H1 (cell line): ENCODE results near the gene HS3ST5. TPM values are rescaled to one million over a fixed set of nuclear protein-coding genes. Genes with fewer than 3 reads are reported as not detected.

Source experiments
- CTCF ChIA-PET: fragments of 300-600 bp; sonication (Branson Sonifier 250); formaldehyde crosslinking; loops from one replicate; lab custom pipeline; 2021; ENCODE audit not compliant: partially characterized antibody; lab: Charles Lee
- POLR2A ChIA-PET: fragments of 300-600 bp; sonication (Branson Sonifier 250); formaldehyde crosslinking; loops from one replicate; lab custom pipeline; 2021; ENCODE audit warnings: inconsistent platforms; ENCODE audit not compliant: partially characterized antibody; lab: Charles Lee
- DNase-seq, 2 experiments: peaks; one replicate each; pipeline versions ENCODE4 v3.0.0 to v3.0.0-alpha.2; 2010 to 2022; ENCODE audit warnings: low spot score in 2 of 2, low read depth in 1 of 2, mixed read lengths in 1 of 2
- FAIRE-seq: peaks from 2 replicates; lab custom pipeline; 2011; peaks lifted over from hg19 to GRCh38; lab: Jason Lieb, UNC
- H2AFZ ChIP-seq: 2 replicates; pipeline ENCODE4 v1.8.1; 2012; ENCODE audit warnings: low read length, inconsistent platforms
- H2AK5ac ChIP-seq: 2 replicates; pipeline ENCODE4 v1.6.1; 2013; ENCODE audit warnings: low read depth, low read length
- H2BK120ac ChIP-seq: replicated peaks from 2 replicates; pipeline ENCODE3; 2013; ENCODE audit warnings: low read depth, low read length, inconsistent platforms
- H2BK12ac ChIP-seq: 2 replicates; pipeline ENCODE4 v1.6.1; 2013; ENCODE audit warnings: low read depth, low read length
- H2BK15ac ChIP-seq: 2 replicates; pipeline ENCODE4 v1.6.1; 2013; ENCODE audit warnings: low read length
- H2BK20ac ChIP-seq: 2 replicates; pipeline ENCODE4 v1.6.1; 2013; ENCODE audit warnings: low read length
- H2BK5ac ChIP-seq: 2 replicates; pipeline ENCODE4 v1.6.1; 2013; ENCODE audit warnings: low read depth, low read length
- H3K14ac ChIP-seq: 2 replicates; pipeline ENCODE4 v1.6.1; 2013; ENCODE audit warnings: inconsistent platforms; ENCODE audit not compliant: insufficient read length
- H3K18ac ChIP-seq: 2 replicates; pipeline ENCODE4 v1.6.1; 2013; ENCODE audit warnings: low read length; ENCODE audit errors: extremely low read depth
- H3K23ac ChIP-seq: 2 replicates; pipeline ENCODE4 v1.6.1; 2013; ENCODE audit warnings: inconsistent platforms; ENCODE audit not compliant: insufficient read length
- H3K23me2 ChIP-seq: 2 replicates; pipeline ENCODE4 v1.6.1; 2013; ENCODE audit warnings: low read depth, low read length
- H3K27ac ChIP-seq: 2 replicates; pipeline ENCODE4 v1.6.1; 2011; ENCODE audit warnings: low read depth, low read length, inconsistent platforms
- H3K27me3 ChIP-seq, 4 experiments: replicated peaks in 1 of 4; 1 replicate in 1 of 4; 2 replicates in 3 of 4; pipeline versions ENCODE4 v1.6.1 to v1.8.1; 2011 to 2013; ENCODE audit warnings: low read length in 3 of 4, mild to moderate bottlenecking in 3 of 4, inconsistent platforms in 2 of 4, mixed read lengths in 2 of 4, moderate library complexity in 1 of 4; ENCODE audit not compliant: control insufficient read depth in 3 of 4, insufficient read depth in 3 of 4; ENCODE audit errors: extremely low read depth in 1 of 4
- H3K36me3 ChIP-seq, 4 experiments: 2 replicates each; pipeline versions ENCODE4 v1.6.1 to v1.8.1; 2011 to 2013; ENCODE audit warnings: mild to moderate bottlenecking in 4 of 4, low read length in 3 of 4, moderate library complexity in 2 of 4, control low read depth in 1 of 4, inconsistent platforms in 1 of 4; ENCODE audit not compliant: insufficient read depth in 4 of 4, control insufficient read depth in 2 of 4
- H3K4ac ChIP-seq: replicated peaks from 2 replicates; pipeline ENCODE3; 2013; ENCODE audit warnings: low read length, low read depth, mixed read lengths, inconsistent platforms; ENCODE audit not compliant: insufficient read length
- H3K4me1 ChIP-seq, 4 experiments: replicated peaks in 1 of 4; 1 replicate in 1 of 4; 2 replicates in 3 of 4; pipeline versions ENCODE4 v1.6.1 to v1.8.1; 2011 to 2013; ENCODE audit warnings: low read length in 3 of 4, inconsistent platforms in 2 of 4, mixed read lengths in 1 of 4; ENCODE audit not compliant: insufficient read depth in 4 of 4, control insufficient read depth in 3 of 4
- H3K4me2 ChIP-seq, 2 experiments: 2 replicates each; pipeline versions ENCODE4 v1.6.1 to v1.8.1; 2011 to 2013; ENCODE audit warnings: low read depth in 2 of 2, low read length in 2 of 2, control low read depth in 1 of 2, inconsistent platforms in 1 of 2, mild to moderate bottlenecking in 1 of 2; ENCODE audit not compliant: insufficient read depth in 1 of 2
- H3K4me3 ChIP-seq, 4 experiments: fragments of 200-600, 300-600 bp in 1 of 4; sonication (generic), shearing (Covaris generic), sonication (Bioruptor Twin) in 1 of 4; 2 replicates each; pipeline versions ENCODE4 v1.5.1 to v1.8.1; 2011 to 2016; ENCODE audit warnings: low read length in 4 of 4, low read depth in 3 of 4, control low read depth in 2 of 4, inconsistent platforms in 2 of 4, mild to moderate bottlenecking in 2 of 4, mixed read lengths in 1 of 4, moderate library complexity in 1 of 4; ENCODE audit not compliant: insufficient read depth in 2 of 4; ENCODE audit errors: extremely low read depth in 1 of 4
- H3K56ac ChIP-seq: replicated peaks from 2 replicates; pipeline ENCODE3; 2013; ENCODE audit warnings: low read depth, mild to moderate bottlenecking, mixed read lengths, low read length, inconsistent platforms; ENCODE audit not compliant: insufficient read length
- H3K79me1 ChIP-seq: 2 replicates; pipeline ENCODE4 v1.6.1; 2013; ENCODE audit warnings: low read depth, low read length, control low read depth
- H3K79me2 ChIP-seq, 2 experiments: 2 replicates each; pipeline versions ENCODE4 v1.6.1 to v1.8.1; 2012 to 2013; ENCODE audit warnings: low read length in 2 of 2, mild to moderate bottlenecking in 2 of 2, inconsistent platforms in 1 of 2; ENCODE audit not compliant: insufficient read depth in 2 of 2, control insufficient read depth in 1 of 2
- H3K9ac ChIP-seq, 4 experiments: replicated peaks in 1 of 4; 1 replicate in 1 of 4; 2 replicates in 3 of 4; pipeline versions ENCODE4 v1.6.1 to v1.8.1; 2011 to 2013; ENCODE audit warnings: low read depth in 3 of 4, low read length in 3 of 4, control low read depth in 2 of 4, mild to moderate bottlenecking in 2 of 4, moderate library complexity in 2 of 4, inconsistent platforms in 1 of 4; ENCODE audit errors: extremely low read depth in 1 of 4
- H3K9me3 ChIP-seq, 2 experiments: 2 replicates each; pipeline versions ENCODE4 v1.6.1 to v1.8.1; 2012 to 2013; ENCODE audit warnings: mild to moderate bottlenecking in 2 of 2, moderate library complexity in 2 of 2, control low read depth in 1 of 2, inconsistent platforms in 1 of 2, low read depth in 1 of 2, low read length in 1 of 2, mixed read lengths in 1 of 2; ENCODE audit not compliant: insufficient read depth in 2 of 2
- H4K20me1 ChIP-seq, 2 experiments: replicated peaks in 1 of 2; 2 replicates each; pipeline versions ENCODE3 to v1.8.1; 2011 to 2013; ENCODE audit warnings: inconsistent platforms in 2 of 2, low read length in 2 of 2, mild to moderate bottlenecking in 1 of 2; ENCODE audit not compliant: insufficient read depth in 2 of 2, control insufficient read depth in 1 of 2
- H4K5ac ChIP-seq: 2 replicates; pipeline ENCODE4 v1.6.1; 2013; ENCODE audit warnings: low read length, low read depth, mixed read lengths, inconsistent platforms; ENCODE audit not compliant: insufficient read length
- H4K8ac ChIP-seq: 2 replicates; pipeline ENCODE4 v1.8.0; 2013; ENCODE audit warnings: mild to moderate bottlenecking, moderate library complexity, low read length, inconsistent platforms; ENCODE audit not compliant: insufficient read depth; ENCODE audit errors: extremely low read depth
- H4K91ac ChIP-seq: replicated peaks from 2 replicates; pipeline ENCODE3; 2013; ENCODE audit warnings: low read length, mixed read lengths, inconsistent platforms; ENCODE audit not compliant: insufficient read length
- CBX8 ChIP-seq: fragments of 300-800, 300-1000 bp; sonication (generic); IDR thresholded peaks from 2 replicates; pipeline ENCODE4 v1.7.1; 2016; ENCODE audit warnings: low read depth, low read length, borderline replicate concordance
- PHF8 ChIP-seq: fragments of 200-600 bp; sonication (generic); conservative IDR thresholded peaks from 2 replicates; pipeline ENCODE4 v1.7.1; 2012; ENCODE audit warnings: low read depth, mild to moderate bottlenecking, inconsistent platforms, low read length, moderate library complexity
- SIX5 ChIP-seq: IDR thresholded peaks from 2 replicates; pipeline ENCODE4 v1.6.1; 2011; ENCODE audit warnings: mild to moderate bottlenecking, low read depth, low read length
- WGBS, 2 experiments: shearing (Covaris generic) in 1 of 2; methylation state at CpG; one replicate each; pipeline versions ENCODE4 v1.1.6 to v1.1.7; 2013 to 2015; ENCODE audit warnings: low lambda C conversion rate in 2 of 2, mixed read lengths in 2 of 2, inconsistent platforms in 1 of 2, low coverage in 1 of 2, missing lambda C conversion rate in 1 of 2; ENCODE audit not compliant: insufficient replicate concordance in 2 of 2, insufficient coverage in 1 of 2, insufficient read length in 1 of 2; ENCODE audit errors: extremely low coverage in 1 of 2, missing lambda C conversion rate in 1 of 2; 5-methylcytosine and 5-hydroxymethylcytosine counted together
- polyA plus RNA-seq, 7 experiments: library from polyadenylated mRNA; depleted of rRNA in 3 of 7; stranded (reverse) in 5 of 7; unstranded in 2 of 7; fragments of >200 nt in 5 of 7; fragments of 200-250 nt in 2 of 7; gene quantifications; 1 replicate in 5 of 7; 2 replicates in 1 of 7; 4 replicates in 1 of 7; pipeline versions ENCODE4 v1.2.1 to v1.2.3, GENCODE V29; 2011 to 2013; ENCODE audit warnings: missing spikeins in 2 of 7, mixed read lengths in 2 of 7
- total RNA-seq: library from RNA; stranded (reverse); fragmentation: NEBNext Ultra II Directional; extraction: Animal tissue kit (Norgen Biotek cat#: 25700); gene quantifications from 2 replicates; pipeline ENCODE4 v1.2.1, GENCODE V29; 2021

The HS3ST5 gene
- total and polyA plus RNA-seq, 2 of the 8 experiments (the other 6 are each of a cell fraction or from before 2014, with no cell fraction given), result 1.2 to 9.9 TPM

GRCh38 chr6:114030767-114031166 is 312.1 kb downstream of the HS3ST5 start:
- no peak overlapping the region for H4K8ac ChIP-seq
- no peak overlapping the region for H2BK20ac ChIP-seq
- POLR2A ChIA-PET, result no interaction called here
- TF ChIP-seq SIX5 (no peak), PHF8 (no peak), CBX8 (no peak)
- no peaks in the 10 kb centered on the region for H3K36me3 ChIP-seq
- CTCF ChIA-PET, result no interaction called here
- H3K9me3 ChIP-seq, result no peaks in the 10 kb centered on the region
- no peaks in the 10 kb centered on the region for H3K23me2 ChIP-seq
- no peak overlapping the region for H3K27ac ChIP-seq
- H2BK15ac ChIP-seq, result no peak overlapping the region
- no peaks in the 10 kb centered on the region for H3K4me1 ChIP-seq
- no peaks in the 10 kb centered on the region for H3K27me3 ChIP-seq
- H4K5ac ChIP-seq, result no peak overlapping the region
- no peak overlapping the region for H3K4me2 ChIP-seq
- H4K91ac ChIP-seq, result no peak overlapping the region
- H4K20me1 ChIP-seq, result no peaks in the 10 kb centered on the region
- no peak overlapping the region for H3K4me3 ChIP-seq
- no peak overlapping the region for H2AK5ac ChIP-seq
- no peak overlapping the region for H3K56ac ChIP-seq
- H2BK120ac ChIP-seq, result no peak overlapping the region
- H3K4ac ChIP-seq, result no peak overlapping the region
- DNase-seq (no peak), FAIRE-seq (no peak)
- H3K23ac ChIP-seq, result no peak overlapping the region
- no peak overlapping the region for H3K14ac ChIP-seq
- no peaks in the 10 kb centered on the region for H3K79me1 ChIP-seq
- 92% methylated on average over 6 of the region's 6 CpGs; no CpG with 5 or more reads in 1 of the 2 experiments for WGBS, 2 experiments
- no peak overlapping the region for H2BK12ac ChIP-seq
- H2BK5ac ChIP-seq, result no peak overlapping the region
- H3K18ac ChIP-seq, result no peak overlapping the region
- no peaks in the 10 kb centered on the region for H3K79me2 ChIP-seq
- H2AFZ ChIP-seq, result no peak overlapping the region
- H3K9ac ChIP-seq, result no peak overlapping the region
